Prostate gland (tissue), 2 donors: ENCODE results near the gene ITGA11.

Source experiments
- CTCF ChIP-seq, 4 experiments: fragments of 200-600 bp in 2 of 4; fragments of 450-650 bp in 2 of 4; sonication (generic) in 2 of 4; IDR thresholded peaks; 1 replicate in 3 of 4; 2 replicates in 1 of 4; pipeline ENCODE4 v1.5.1; 2016 to 2019; ENCODE audit warnings: antibody characterized with exemption in 4 of 4, mild to moderate bottlenecking in 2 of 4, moderate library complexity in 2 of 4
- POLR2A ChIP-seq: fragments of 450-650 bp; IDR thresholded peaks from one replicate; pipeline ENCODE4 v1.6.1; 2016; ENCODE audit warnings: antibody characterized with exemption, mild to moderate bottlenecking

DNA sequence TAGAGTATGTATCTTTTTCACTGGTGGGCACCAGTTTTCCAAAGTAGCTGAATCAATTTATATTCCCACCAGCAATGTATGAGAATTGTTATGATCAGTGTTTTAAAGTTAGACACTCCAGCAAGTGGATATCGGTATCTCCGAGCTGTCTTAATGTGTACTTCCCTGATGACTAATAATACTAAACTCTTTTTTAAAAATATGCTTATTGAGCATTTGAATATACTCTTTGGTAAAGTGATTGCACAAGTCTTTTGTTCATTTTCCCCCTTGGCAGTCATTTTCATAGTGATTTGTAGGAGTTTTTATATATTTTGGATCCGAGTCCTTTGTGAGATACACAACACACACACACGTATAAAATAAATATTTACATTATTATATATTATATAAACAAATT, 166.9 kb downstream of the ITGA11 start:
- no peak for TF ChIP-seq POLR2A
- no peak for TF ChIP-seq CTCF (IDR thresholded peaks at IDR 0.05)
